Mesodermal cell (in vitro differentiated cells): Measurements from ENCODE around the gene MVK.

Experiments used
- H3K27ac ChIP-seq: 2 replicates; pipeline ENCODE4 v1.7.0; 2013; ENCODE audit warnings: mild to moderate bottlenecking, low read depth, low read length, moderate library complexity; ENCODE audit not compliant: severe bottlenecking
- H3K36me3 ChIP-seq: 2 replicates; pipeline ENCODE4 v1.7.1; 2013; ENCODE audit warnings: mild to moderate bottlenecking, low read length, moderate library complexity; ENCODE audit not compliant: control insufficient read depth, insufficient read depth
- H3K4me1 ChIP-seq: one replicate; pipeline ENCODE4 v1.7.1; 2013; ENCODE audit warnings: mild to moderate bottlenecking, low read length; ENCODE audit not compliant: insufficient read depth, control insufficient read depth, poor library complexity, severe bottlenecking
- H3K4me3 ChIP-seq: 2 replicates; pipeline ENCODE4 v1.7.0; 2013; ENCODE audit warnings: low read length, control low read depth, mild to moderate bottlenecking; ENCODE audit not compliant: insufficient read depth, poor library complexity, severe bottlenecking; ENCODE audit errors: extremely low read depth
- H3K9me3 ChIP-seq: 2 replicates; pipeline ENCODE4 v1.7.1; 2013; ENCODE audit warnings: mild to moderate bottlenecking, low read length, moderate library complexity; ENCODE audit not compliant: control insufficient read depth
- WGBS, 2 experiments: methylation state at CpG; one replicate each; pipeline ENCODE4 v1.1.5; 2013; ENCODE audit warnings: missing lambda C conversion rate in 2 of 2; ENCODE audit not compliant: insufficient coverage in 2 of 2; 5-methylcytosine and 5-hydroxymethylcytosine counted together

MVK gene

DNA sequence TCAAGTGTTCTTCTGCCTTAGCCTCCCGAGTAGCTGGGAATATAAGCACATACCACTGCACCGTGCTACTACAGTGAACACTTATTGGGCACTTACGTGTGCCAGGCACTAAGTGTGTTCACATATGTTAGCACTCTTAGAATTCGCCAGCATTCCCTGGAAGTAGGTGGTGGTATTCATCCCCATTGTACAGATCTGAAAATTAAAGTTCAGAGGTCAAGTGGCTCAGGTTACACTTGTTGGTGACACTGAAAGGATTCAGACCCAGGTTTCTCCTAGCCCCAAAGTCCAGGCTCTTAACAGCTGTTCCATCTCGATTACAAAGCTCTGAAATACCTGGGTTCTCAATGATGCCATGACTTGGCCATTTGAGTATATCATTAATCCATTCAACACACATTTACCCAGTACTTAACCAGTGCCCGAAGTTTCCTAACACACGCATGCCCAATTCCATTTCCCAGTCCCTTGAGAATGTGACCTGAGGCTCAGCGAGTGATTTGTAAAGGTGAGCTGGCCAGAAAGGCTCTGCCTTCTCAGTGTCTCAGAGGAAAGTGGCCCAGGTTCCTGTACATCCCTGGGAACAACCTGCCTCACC is 4.8 kb downstream of the MVK start:
- WGBS, 2 experiments: 85 to 93% methylated on average over 8 of the region's 8 CpGs
- no peaks in the 10 kb centered on the region for H3K9me3 ChIP-seq
- H3K27ac ChIP-seq: no peak overlapping the region
- H3K4me1 ChIP-seq: peaks cover 6% of the 10 kb centered on the region
- no peak overlapping the region for H3K4me3 ChIP-seq
- H3K36me3 ChIP-seq: peaks cover 83% of the 10 kb centered on the region

GRCh38 chr12:109579639-109580038 is 6.0 kb downstream of the MVK start:
- 85 to 89% methylated on average over 7 of the region's 7 CpGs for WGBS, 2 experiments
- Histone ChIP-seq H3K4me3 (no peak overlapping the region), H3K4me1 (peaks cover 4% of the 10 kb centered on the region), H3K9me3 (no peaks in the 10 kb centered on the region), H3K36me3 (peaks cover 93% of the 10 kb centered on the region), H3K27ac (no peak overlapping the region)

DNA sequence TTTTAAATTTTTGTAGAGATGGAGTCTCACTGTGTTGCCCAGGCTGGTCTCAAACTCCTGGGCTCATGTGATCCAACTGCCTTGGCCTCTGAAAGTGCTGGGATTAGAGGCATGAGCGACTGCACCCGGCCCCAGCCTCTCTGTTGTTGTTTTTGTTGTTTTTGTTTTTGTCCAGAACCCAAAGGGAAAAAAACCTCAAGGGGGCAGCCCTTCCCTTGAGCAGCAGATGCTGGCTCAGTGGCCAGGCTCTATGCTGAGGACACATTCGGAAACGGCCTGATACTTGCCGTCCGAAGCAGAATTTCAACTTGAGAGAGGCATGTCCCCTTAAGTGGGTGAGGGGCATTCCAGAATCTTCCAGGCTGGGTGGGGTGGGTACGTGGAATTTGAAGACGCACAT is 6.7 kb downstream of the MVK start:
- Histone ChIP-seq H3K4me3 (no peak overlapping the region), H3K9me3 (no peaks in the 10 kb centered on the region), H3K36me3 (peaks cover 93% of the 10 kb centered on the region), H3K4me1 (no peaks in the 10 kb centered on the region), H3K27ac (no peak overlapping the region)
- 94 to 95% methylated on average over 2 to 6 of the region's 8 CpGs for WGBS, 2 experiments

DNA sequence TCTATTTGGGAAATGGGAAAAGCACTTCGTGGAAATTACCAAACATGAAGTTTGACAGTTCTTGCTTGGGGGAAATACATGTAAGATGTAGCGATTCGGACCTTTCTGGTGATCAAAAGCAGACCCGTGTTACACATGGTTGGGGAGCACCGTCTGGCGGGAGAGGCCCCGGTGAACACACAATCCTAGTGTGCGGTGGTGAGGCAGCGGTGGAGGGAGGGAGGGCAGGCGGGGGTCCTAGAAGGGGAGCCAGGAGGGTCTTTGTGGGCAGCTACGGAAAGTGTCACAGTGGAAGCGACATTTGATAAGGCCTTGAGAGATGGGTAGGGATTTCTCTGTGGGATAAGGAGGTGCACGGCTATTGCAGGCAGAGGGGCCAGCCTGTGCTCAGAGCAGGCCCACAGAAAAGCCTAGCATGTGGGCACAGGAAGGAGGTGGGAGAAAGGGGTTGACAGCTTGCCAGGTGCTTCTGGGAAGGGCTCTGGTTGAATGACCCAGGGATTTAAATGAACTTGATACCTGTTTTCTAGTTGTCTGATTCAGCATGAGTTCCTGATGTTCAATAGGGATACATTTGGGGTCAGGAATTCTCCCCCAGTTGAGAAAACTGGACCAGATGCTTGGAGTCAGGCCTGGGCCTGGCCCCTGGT is 7.2 kb downstream of the MVK start:
- Histone ChIP-seq H3K4me1 (no peaks in the 10 kb centered on the region), H3K9me3 (no peaks in the 10 kb centered on the region), H3K27ac (no peak overlapping the region), H3K4me3 (no peak overlapping the region), H3K36me3 (peaks cover 92% of the 10 kb centered on the region)
- WGBS, 2 experiments: 96 to 98% methylated on average over 13 of the region's 13 CpGs

- no peak overlapping the region for H3K27ac ChIP-seq
- H3K36me3 ChIP-seq: peaks cover 92% of the 10 kb centered on the region
- H3K4me3 ChIP-seq: no peak overlapping the region
- no peaks in the 10 kb centered on the region for H3K4me1 ChIP-seq
- no peaks in the 10 kb centered on the region for H3K9me3 ChIP-seq
- 91 to 99% methylated on average over 17 to 18 of the region's 18 CpGs for WGBS, 2 experiments
Measured at GRCh38 chr12:109581334-109581691, 7.7 kb downstream of the MVK start.

DNA sequence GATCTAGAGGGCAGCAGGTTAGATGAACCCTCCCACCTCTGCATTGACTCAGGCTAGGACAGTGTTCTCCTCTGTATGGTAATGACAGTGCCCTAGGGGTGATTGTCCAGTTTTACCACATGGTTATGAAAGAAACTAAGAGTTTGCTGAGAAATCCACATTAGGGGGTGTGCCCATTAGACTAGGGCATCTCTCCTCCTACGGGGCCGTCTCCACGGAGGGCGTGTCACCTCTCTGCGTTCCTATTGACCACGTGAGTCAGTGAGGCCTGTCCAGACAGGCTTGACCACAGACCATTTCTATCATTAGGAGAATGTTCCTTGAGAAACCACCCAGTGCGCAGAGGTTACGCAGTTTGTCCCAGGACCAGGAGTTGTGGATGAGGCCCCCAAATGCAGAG is 8.3 kb downstream of the MVK start:
- Histone ChIP-seq H3K4me3 (no peak overlapping the region), H3K27ac (no peak overlapping the region), H3K4me1 (no peaks in the 10 kb centered on the region), H3K9me3 (no peaks in the 10 kb centered on the region), H3K36me3 (peaks cover 92% of the 10 kb centered on the region)
- 80 to 93% methylated on average over 6 to 8 of the region's 8 CpGs for WGBS, 2 experiments

GRCh38 chr12:109582636-109583035 is 9.0 kb downstream of the MVK start:
- Histone ChIP-seq H3K4me3 (no peak overlapping the region), H3K36me3 (peaks cover 92% of the 10 kb centered on the region), H3K9me3 (no peaks in the 10 kb centered on the region), H3K4me1 (no peaks in the 10 kb centered on the region), H3K27ac (no peak overlapping the region)
- 100% methylated on average over 1 of the region's 5 CpGs for WGBS, 2 experiments

GRCh38 chr12:109583733-109584132 is 10.1 kb downstream of the MVK start:
- peaks cover 92% of the 10 kb centered on the region for H3K36me3 ChIP-seq
- H3K27ac ChIP-seq: no peak overlapping the region
- no peaks in the 10 kb centered on the region for H3K4me1 ChIP-seq
- no peak overlapping the region for H3K4me3 ChIP-seq
- H3K9me3 ChIP-seq: no peaks in the 10 kb centered on the region
- WGBS, 2 experiments: no CpG with 5 or more reads among the region's 2 CpGs

GRCh38 chr12:109586385-109587296 is 13.0 kb downstream of the MVK start:
- H3K4me3 ChIP-seq: no peak overlapping the region
- 95 to 98% methylated on average over 4 to 9 of the region's 10 CpGs for WGBS, 2 experiments
- no peak overlapping the region for H3K27ac ChIP-seq
- no peaks in the 10 kb centered on the region for H3K4me1 ChIP-seq
- no peaks in the 10 kb centered on the region for H3K9me3 ChIP-seq
- H3K36me3 ChIP-seq: peaks cover 84% of the 10 kb centered on the region

DNA sequence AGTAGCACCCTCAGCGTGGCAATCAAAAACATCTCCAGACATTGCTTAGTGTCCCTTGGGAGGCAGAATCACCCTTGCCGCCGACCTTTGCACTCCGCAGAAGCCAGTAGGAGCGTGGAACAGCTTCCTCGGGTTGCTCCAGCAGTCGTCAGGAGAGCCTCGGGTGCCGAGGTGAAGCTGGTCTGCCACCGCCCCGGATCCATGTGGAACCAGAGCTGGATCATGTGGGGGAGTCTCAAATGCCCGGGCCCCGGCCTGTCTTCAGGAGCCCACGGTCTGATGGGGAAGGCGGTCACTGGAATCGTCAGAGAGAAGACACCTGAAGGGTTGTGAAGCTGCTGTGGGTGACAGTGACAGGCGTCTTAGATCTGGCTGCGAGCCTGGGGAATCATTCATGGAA is 14.3 kb downstream of the MVK start:
- Histone ChIP-seq H3K9me3 (no peaks in the 10 kb centered on the region), H3K4me1 (no peaks in the 10 kb centered on the region), H3K36me3 (peaks cover 86% of the 10 kb centered on the region), H3K27ac (no peak overlapping the region), H3K4me3 (no peak overlapping the region)
- 96% methylated on average over 18 of the region's 18 CpGs for WGBS, 2 experiments
